Tibial artery (tissue), 4 donors: ENCODE results near the gene APOBEC2.

Experiments used
- DNase-seq, 2 donors: peaks; one replicate each; pipeline ENCODE4 v3.0.0-alpha.2; 2019
- H3K27ac ChIP-seq, 2 donors: fragments of 200-600 bp; sonication (generic) in 1 of 2; 1 replicate in 1 of 2; 2 replicates in 1 of 2; pipeline ENCODE4 v1.5.1; 2018 to 2019; ENCODE audit warnings: mild to moderate bottlenecking in 1 of 2
- H3K27me3 ChIP-seq, 2 donors: fragments of 200-600 bp; sonication (generic) in 1 of 2; one replicate each; pipeline versions ENCODE4 v1.5.1 to v1.6.0; 2016 to 2019
- H3K36me3 ChIP-seq, 3 donors: fragments of 200-600 bp; sonication (generic) in 2 of 3; one replicate each; pipeline ENCODE4 v1.5.1; 2016 to 2019; ENCODE audit warnings: mild to moderate bottlenecking in 2 of 3
- H3K4me1 ChIP-seq, 4 donors: fragments of 200-600 bp; sonication (generic) in 2 of 4; 1 replicate in 3 of 4; 2 replicates in 1 of 4; pipeline ENCODE4 v1.5.1; 2016 to 2019
- H3K4me3 ChIP-seq, 2 donors: fragments of 200-600 bp; sonication (generic) in 1 of 2; 1 replicate in 1 of 2; 2 replicates in 1 of 2; pipeline ENCODE4 v1.5.1; 2018 to 2019; ENCODE audit warnings: mild to moderate bottlenecking in 2 of 2
- H3K9me3 ChIP-seq, 3 donors: fragments of 200-600 bp; sonication (generic) in 1 of 3; one replicate each; pipeline ENCODE4 v1.5.1; 2016 to 2019
- CTCF ChIP-seq, 2 experiments: fragments of 200-600 bp in 1 of 2; fragments of 450-650 bp in 1 of 2; IDR thresholded peaks; one replicate each; pipeline ENCODE4 v1.5.1; 2017 to 2019; ENCODE audit warnings: antibody characterized with exemption in 2 of 2, mild to moderate bottlenecking in 1 of 2, moderate library complexity in 1 of 2
- intact Hi-C: fragments of 100-400 bp; cut with DNase I; formaldehyde crosslinking; loops from one replicate; pipeline ENCODE4 v1.15.0; 2023; ENCODE audit warnings: low total_unique reads

APOBEC2 gene

GRCh38 chr6:41038205-41038604, 14.8 kb upstream of the APOBEC2 start:
- no peak overlapping the region for H3K27ac ChIP-seq

GRCh38 chr6:41039060-41039998, 13.7 kb upstream of the APOBEC2 start, which contains the start of gene UNC5CL:
Gene UNC5CL, minus strand, starts transcription at chr6:41039221. Its CDS starts 4,147 bp downstream, at chr6:41035074.
- intact Hi-C loops, result no loop called here
- Histone ChIP-seq H3K27me3 (no peaks in the 10 kb centered on the region), H3K4me1 (no peaks in the 10 kb centered on the region), H3K4me3 (no peak within 1 kb of the TSS), H3K27ac (no peak within 1 kb of the TSS), H3K9me3 (no peaks in the 10 kb centered on the region), H3K36me3 (no peaks in the 10 kb centered on the region)
- no peak for DNase-seq
- peak in 1 of 2 experiments; percentile 28 for TF ChIP-seq CTCF (IDR thresholded peaks at IDR 0.05)

More at GRCh38 chr6:41038205-41038604, 14.8 kb upstream of the APOBEC2 start:
- H3K4me1 ChIP-seq, result no peaks in the 10 kb centered on the region
- H3K9me3 ChIP-seq, result no peaks in the 10 kb centered on the region
- no peak for TF ChIP-seq CTCF (IDR thresholded peaks at IDR 0.05)
- intact Hi-C loops, result no loop called here
- no peak for DNase-seq
- H3K36me3 ChIP-seq, result no peaks in the 10 kb centered on the region
- H3K4me3 ChIP-seq, result no peak overlapping the region
- no peaks in the 10 kb centered on the region for H3K27me3 ChIP-seq

GRCh38 chr6:41040101-41040939, 12.7 kb upstream of the APOBEC2 start:
- H3K4me1 ChIP-seq, result no peaks in the 10 kb centered on the region
- no peak overlapping the region for H3K27ac ChIP-seq
- DNase-seq, result no peak
- intact Hi-C loops, result loop anchor here (10.0 kb wide), 1 partner anchor 1056 kb away; no protein-coding TSS in a partner anchor
- H3K36me3 ChIP-seq, result no peaks in the 10 kb centered on the region
- H3K27me3 ChIP-seq, result no peaks in the 10 kb centered on the region
- TF ChIP-seq CTCF (IDR thresholded peaks at IDR 0.05), result no peak
- no peaks in the 10 kb centered on the region for H3K9me3 ChIP-seq
- no peak overlapping the region for H3K4me3 ChIP-seq

GRCh38 chr6:41040940-41041536, 12.0 kb upstream of the APOBEC2 start:
- Histone ChIP-seq H3K4me3 (no peak overlapping the region), H3K4me1 (no peaks in the 10 kb centered on the region), H3K9me3 (no peaks in the 10 kb centered on the region), H3K36me3 (no peaks in the 10 kb centered on the region), H3K27ac (no peak overlapping the region), H3K27me3 (no peaks in the 10 kb centered on the region)
- TF ChIP-seq CTCF (IDR thresholded peaks at IDR 0.05), result no peak
- no peak for DNase-seq
- intact Hi-C loops, result loop anchor here (10.0 kb wide), 1 partner anchor 1056 kb away; no protein-coding TSS in a partner anchor
